H9 (cell line): ENCODE data around the gene P2RY4. TPM values are rescaled to one million over a fixed set of nuclear protein-coding genes. Genes with fewer than 3 reads are reported as not detected.

ENCODE experiments used
- DNase-seq: peaks from one replicate; pipeline ENCODE4 v3.0.0-alpha.2; 2017
- H2AFZ ChIP-seq: one replicate; pipeline ENCODE4 v1.6.1; 2013; ENCODE audit warnings: mild to moderate bottlenecking, low read length, control low read depth, moderate library complexity
- H2AK5ac ChIP-seq: 2 replicates; pipeline ENCODE4 v1.6.1; 2013; ENCODE audit warnings: low read length, control low read depth, mixed read lengths; ENCODE audit not compliant: insufficient read length
- H2BK120ac ChIP-seq: one replicate; pipeline ENCODE4 v1.6.1; 2013; ENCODE audit warnings: low read depth, mild to moderate bottlenecking, low read length, control low read depth, inconsistent platforms; ENCODE audit not compliant: poor library complexity, severe bottlenecking
- H2BK12ac ChIP-seq: 2 replicates; pipeline ENCODE4 v1.6.1; 2013; ENCODE audit warnings: low read length, control low read depth, mixed read lengths, low read depth; ENCODE audit not compliant: insufficient read length
- H2BK15ac ChIP-seq: 2 replicates; pipeline ENCODE4 v1.6.1; 2013; ENCODE audit warnings: low read depth, low read length, control low read depth
- H2BK20ac ChIP-seq: one replicate; pipeline ENCODE4 v1.6.1; 2013; ENCODE audit warnings: low read depth, mild to moderate bottlenecking, low read length, control low read depth, inconsistent platforms; ENCODE audit not compliant: poor library complexity, severe bottlenecking
- H2BK5ac ChIP-seq: 2 replicates; pipeline ENCODE4 v1.6.1; 2013; ENCODE audit warnings: low read length, control low read depth, mixed read lengths; ENCODE audit not compliant: insufficient read length
- H3K14ac ChIP-seq: 2 replicates; pipeline ENCODE4 v1.6.1; 2013; ENCODE audit warnings: low read length, control low read depth; ENCODE audit not compliant: insufficient read depth
- H3K18ac ChIP-seq: 2 replicates; pipeline ENCODE4 v1.6.1; 2013; ENCODE audit warnings: low read depth, mild to moderate bottlenecking, mixed read lengths, low read length, control low read depth; ENCODE audit not compliant: insufficient read length
- H3K23ac ChIP-seq: 2 replicates; pipeline ENCODE4 v1.6.1; 2013; ENCODE audit warnings: low read length, control low read depth, mixed read lengths, low read depth; ENCODE audit not compliant: insufficient read length
- H3K23me2 ChIP-seq: 2 replicates; pipeline ENCODE4 v1.6.1; 2013; ENCODE audit warnings: low read depth, mild to moderate bottlenecking, mixed read lengths, low read length, control low read depth; ENCODE audit not compliant: insufficient read length, poor library complexity, severe bottlenecking
- H3K27ac ChIP-seq: 2 replicates; pipeline ENCODE4 v1.5.1; 2013; ENCODE audit warnings: low read length, control low read depth, mixed read lengths, low read depth; ENCODE audit not compliant: insufficient read length
- H3K27me3 ChIP-seq: 2 replicates; pipeline ENCODE4 v1.6.1; 2013; ENCODE audit warnings: low read length, control low read depth, inconsistent platforms; ENCODE audit not compliant: insufficient read depth
- H3K4ac ChIP-seq: 2 replicates; pipeline ENCODE4 v1.6.1; 2013; ENCODE audit warnings: low read depth, mild to moderate bottlenecking, control low read depth, inconsistent platforms, low read length, moderate library complexity
- H3K4me1 ChIP-seq: 2 replicates; pipeline ENCODE4 v1.6.1; 2013; ENCODE audit warnings: low read length, control low read depth, inconsistent platforms; ENCODE audit not compliant: insufficient read depth
- H3K4me2 ChIP-seq: 2 replicates; pipeline ENCODE4 v1.6.1; 2013; ENCODE audit warnings: low read length, control low read depth, mixed read lengths; ENCODE audit not compliant: insufficient read length, insufficient read depth
- H3K56ac ChIP-seq: 2 replicates; pipeline ENCODE4 v1.6.1; 2013; ENCODE audit warnings: low read depth, mild to moderate bottlenecking, mixed read lengths, low read length, control low read depth; ENCODE audit not compliant: insufficient read length
- H3K79me1 ChIP-seq: 2 replicates; pipeline ENCODE4 v1.6.1; 2013; ENCODE audit warnings: low read depth, mild to moderate bottlenecking, moderate library complexity, low read length, control low read depth, inconsistent platforms; ENCODE audit not compliant: insufficient read depth, poor library complexity, severe bottlenecking
- H3K79me2 ChIP-seq: 2 replicates; pipeline ENCODE4 v1.6.1; 2013; ENCODE audit warnings: low read length, control low read depth, inconsistent platforms; ENCODE audit not compliant: insufficient read depth
- H3K9ac ChIP-seq: 2 replicates; pipeline ENCODE4 v1.6.1; 2013; ENCODE audit warnings: low read length, control low read depth, mixed read lengths; ENCODE audit not compliant: insufficient read length; ENCODE audit errors: extremely low read depth
- H3K9me3 ChIP-seq: one replicate; pipeline ENCODE4 v1.6.1; 2013; ENCODE audit warnings: low read depth, low read length, inconsistent platforms; ENCODE audit not compliant: control insufficient read depth
- H3T11ph ChIP-seq: one replicate; pipeline ENCODE4 v1.6.1; 2013; ENCODE audit warnings: mild to moderate bottlenecking, low read length, control low read depth, inconsistent platforms
- H4K20me1 ChIP-seq: one replicate; pipeline ENCODE4 v1.6.1; 2013; ENCODE audit not compliant: control insufficient read depth, insufficient read length, insufficient read depth
- H4K5ac ChIP-seq: 2 replicates; pipeline ENCODE4 v1.6.1; 2013; ENCODE audit warnings: low read depth, mild to moderate bottlenecking, mixed read lengths, low read length, control low read depth; ENCODE audit not compliant: insufficient read length
- H4K8ac ChIP-seq: replicated peaks from 2 replicates; pipeline ENCODE4 v1.6.1; 2013; ENCODE audit warnings: low read length, control low read depth, mixed read lengths, low read depth; ENCODE audit not compliant: insufficient read length
- H4K91ac ChIP-seq: 2 replicates; pipeline ENCODE4 v1.6.1; 2013; ENCODE audit warnings: low read depth, mild to moderate bottlenecking, moderate library complexity, mixed read lengths, low read length, control low read depth; ENCODE audit not compliant: insufficient read length
- H3K27ac Mint-ChIP-seq, 3 experiments: 2 replicates in 2 of 3; 3 replicates in 1 of 3; pipeline ENCODE4 v1.8.0; 2020 to 2021; ENCODE audit warnings: mixed read lengths in 3 of 3, mild to moderate bottlenecking in 1 of 3, moderate library complexity in 1 of 3
- H3K27me3 Mint-ChIP-seq: 2 replicates; pipeline ENCODE4 v1.8.0; 2021; ENCODE audit warnings: low read depth, mild to moderate bottlenecking, moderate library complexity, mixed read lengths
- H3K36me3 Mint-ChIP-seq, 3 experiments: 2 replicates in 2 of 3; 3 replicates in 1 of 3; pipeline ENCODE4 v1.8.0; 2020 to 2021; ENCODE audit warnings: low read depth in 3 of 3, mixed read lengths in 3 of 3; ENCODE audit not compliant: insufficient read depth in 1 of 3
- H3K4me1 Mint-ChIP-seq, 2 experiments: 2 replicates each; pipeline ENCODE4 v1.8.0; 2020; ENCODE audit warnings: mixed read lengths in 2 of 2
- H3K4me3 Mint-ChIP-seq, 2 experiments: 2 replicates in 1 of 2; 3 replicates in 1 of 2; pipeline ENCODE4 v1.8.0; 2020 to 2021; ENCODE audit warnings: mild to moderate bottlenecking in 2 of 2, mixed read lengths in 2 of 2, moderate library complexity in 1 of 2
- H3K9me3 Mint-ChIP-seq, 2 experiments: 2 replicates in 1 of 2; 3 replicates in 1 of 2; pipeline ENCODE4 v1.8.0; 2020; ENCODE audit warnings: mild to moderate bottlenecking in 2 of 2, mixed read lengths in 2 of 2, moderate library complexity in 1 of 2
- WGBS: extraction: QIAGEN DNeasy Blood & Tissue Kit; methylation state at CpG from one replicate; pipeline ENCODE4 v1.1.7; 2013; ENCODE audit warnings: missing lambda C conversion rate, low lambda C conversion rate, mixed read lengths; ENCODE audit not compliant: insufficient read length; ENCODE audit errors: extremely low coverage; 5-methylcytosine and 5-hydroxymethylcytosine counted together
- total RNA-seq: library from RNA; stranded (reverse); gene quantifications from 2 replicates; pipeline ENCODE4 v1.2.1, GENCODE V29; 2021
- TF ChIP-seq, protein P1 (sequence below): fragments of 200-600 bp; sonication (generic); conservative IDR thresholded peaks from 3 replicates; pipeline ENCODE4 v1.8.0; 2021; ENCODE audit warnings: antibody characterized with exemption, mild to moderate bottlenecking

Gene P2RY4
- total RNA-seq, 1 experiment from 2014 or later, result not detected

DNA sequence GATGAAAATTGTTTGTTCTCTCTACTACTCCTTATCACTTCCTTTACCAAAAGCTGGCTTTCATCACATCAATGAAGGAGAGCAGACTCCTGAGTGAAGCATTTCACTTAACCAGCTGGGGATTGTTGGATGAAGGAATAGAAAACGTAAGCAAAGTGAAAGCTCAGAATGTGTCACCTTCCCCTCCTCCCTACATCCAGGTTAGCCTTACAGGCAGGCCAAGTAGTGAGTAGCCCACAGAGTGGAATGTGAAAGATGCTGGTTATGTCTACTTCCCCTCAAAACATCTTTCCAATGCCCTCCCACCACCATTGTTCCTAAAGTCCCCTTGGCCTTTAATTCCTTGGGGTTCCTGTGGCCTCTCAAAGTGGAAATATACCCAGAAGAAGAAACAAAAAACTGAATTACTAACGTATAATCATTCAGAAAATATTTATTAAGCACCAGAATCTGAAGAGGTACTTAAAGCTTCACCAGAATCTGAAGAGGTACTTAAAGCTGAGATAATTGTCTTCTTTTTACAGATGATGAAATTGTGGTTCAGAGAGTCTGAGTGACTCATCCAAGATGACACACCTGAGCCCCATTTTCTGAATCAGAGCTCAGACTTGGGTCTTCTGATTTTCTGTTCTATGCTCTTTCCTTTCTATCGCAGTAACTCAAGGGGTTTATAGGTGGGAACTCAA is 6.5 kb downstream of the P2RY4 start:
- H3K27me3 Mint-ChIP-seq, result no peaks in the 10 kb centered on the region
- H4K20me1 ChIP-seq, result no peaks in the 10 kb centered on the region
- no peak overlapping the region for H3K27ac Mint-ChIP-seq
- no peak overlapping the region for H3K4me3 Mint-ChIP-seq
- H3K9me3 Mint-ChIP-seq, result peaks cover 68 to 78% of the 10 kb centered on the region in 2 experiments
- H3K79me2 ChIP-seq, result no peaks in the 10 kb centered on the region
- WGBS, result no CpG with 5 or more reads among the region's 3 CpGs
- no peak for DNase-seq
- no peaks in the 10 kb centered on the region for H3K23me2 ChIP-seq
- TF ChIP-seq, protein P1, sequence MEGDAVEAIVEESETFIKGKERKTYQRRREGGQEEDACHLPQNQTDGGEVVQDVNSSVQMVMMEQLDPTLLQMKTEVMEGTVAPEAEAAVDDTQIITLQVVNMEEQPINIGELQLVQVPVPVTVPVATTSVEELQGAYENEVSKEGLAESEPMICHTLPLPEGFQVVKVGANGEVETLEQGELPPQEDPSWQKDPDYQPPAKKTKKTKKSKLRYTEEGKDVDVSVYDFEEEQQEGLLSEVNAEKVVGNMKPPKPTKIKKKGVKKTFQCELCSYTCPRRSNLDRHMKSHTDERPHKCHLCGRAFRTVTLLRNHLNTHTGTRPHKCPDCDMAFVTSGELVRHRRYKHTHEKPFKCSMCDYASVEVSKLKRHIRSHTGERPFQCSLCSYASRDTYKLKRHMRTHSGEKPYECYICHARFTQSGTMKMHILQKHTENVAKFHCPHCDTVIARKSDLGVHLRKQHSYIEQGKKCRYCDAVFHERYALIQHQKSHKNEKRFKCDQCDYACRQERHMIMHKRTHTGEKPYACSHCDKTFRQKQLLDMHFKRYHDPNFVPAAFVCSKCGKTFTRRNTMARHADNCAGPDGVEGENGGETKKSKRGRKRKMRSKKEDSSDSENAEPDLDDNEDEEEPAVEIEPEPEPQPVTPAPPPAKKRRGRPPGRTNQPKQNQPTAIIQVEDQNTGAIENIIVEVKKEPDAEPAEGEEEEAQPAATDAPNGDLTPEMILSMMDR, result no peak
- no peak overlapping the region for H3K14ac ChIP-seq
- H3K4ac ChIP-seq, result no peak overlapping the region
- H2BK15ac ChIP-seq, result no peak overlapping the region
- H2BK20ac ChIP-seq, result no peak overlapping the region
- H4K5ac ChIP-seq, result no peak overlapping the region
- no peaks in the 10 kb centered on the region for H3K4me1 ChIP-seq
- peaks cover 42% of the 10 kb centered on the region for H3K9me3 ChIP-seq
- H3K4me1 Mint-ChIP-seq, result peaks cover 10% of the 10 kb centered on the region in 2 experiments
- no peaks in the 10 kb centered on the region for H3K27me3 ChIP-seq
- peaks cover 0 to 5% (median 0%) of the 10 kb centered on the region in 3 experiments; a peak in 3 of 7 replicates for H3K36me3 Mint-ChIP-seq
- H4K8ac ChIP-seq, result no peak overlapping the region
- no peak overlapping the region for H3K23ac ChIP-seq
- H2BK5ac ChIP-seq, result no peak overlapping the region
- no peak overlapping the region for H3K9ac ChIP-seq
- H2AK5ac ChIP-seq, result no peak overlapping the region
- no peaks in the 10 kb centered on the region for H3K79me1 ChIP-seq
- H3T11ph ChIP-seq, result no peak overlapping the region
- H2BK120ac ChIP-seq, result no peak overlapping the region
- no peak overlapping the region for H3K4me2 ChIP-seq
- no peak overlapping the region for H2BK12ac ChIP-seq
- H2AFZ ChIP-seq, result no peak overlapping the region
- no peak overlapping the region for H3K56ac ChIP-seq
- H3K27ac ChIP-seq, result no peak overlapping the region
- H4K91ac ChIP-seq, result no peak overlapping the region
- H3K18ac ChIP-seq, result no peak overlapping the region
